GM18873 (cell line): ENCODE results near the gene ADD3.
"Not testable (repeated sequence)": the region's sequence is repeated elsewhere in the genome, so short reads cannot be mapped to it uniquely, and the experiment has no call there.

Source experiments
- ATAC-seq: cut with Tn5 transposase; IDR thresholded peaks from one replicate; pipeline ENCODE4 v1.9.1; 2021; ENCODE audit warnings: mild to moderate bottlenecking, moderate library complexity, moderate number of reproducible peaks; ENCODE audit not compliant: unreplicated experiment, low FRiP score

The ADD3 gene

DNA sequence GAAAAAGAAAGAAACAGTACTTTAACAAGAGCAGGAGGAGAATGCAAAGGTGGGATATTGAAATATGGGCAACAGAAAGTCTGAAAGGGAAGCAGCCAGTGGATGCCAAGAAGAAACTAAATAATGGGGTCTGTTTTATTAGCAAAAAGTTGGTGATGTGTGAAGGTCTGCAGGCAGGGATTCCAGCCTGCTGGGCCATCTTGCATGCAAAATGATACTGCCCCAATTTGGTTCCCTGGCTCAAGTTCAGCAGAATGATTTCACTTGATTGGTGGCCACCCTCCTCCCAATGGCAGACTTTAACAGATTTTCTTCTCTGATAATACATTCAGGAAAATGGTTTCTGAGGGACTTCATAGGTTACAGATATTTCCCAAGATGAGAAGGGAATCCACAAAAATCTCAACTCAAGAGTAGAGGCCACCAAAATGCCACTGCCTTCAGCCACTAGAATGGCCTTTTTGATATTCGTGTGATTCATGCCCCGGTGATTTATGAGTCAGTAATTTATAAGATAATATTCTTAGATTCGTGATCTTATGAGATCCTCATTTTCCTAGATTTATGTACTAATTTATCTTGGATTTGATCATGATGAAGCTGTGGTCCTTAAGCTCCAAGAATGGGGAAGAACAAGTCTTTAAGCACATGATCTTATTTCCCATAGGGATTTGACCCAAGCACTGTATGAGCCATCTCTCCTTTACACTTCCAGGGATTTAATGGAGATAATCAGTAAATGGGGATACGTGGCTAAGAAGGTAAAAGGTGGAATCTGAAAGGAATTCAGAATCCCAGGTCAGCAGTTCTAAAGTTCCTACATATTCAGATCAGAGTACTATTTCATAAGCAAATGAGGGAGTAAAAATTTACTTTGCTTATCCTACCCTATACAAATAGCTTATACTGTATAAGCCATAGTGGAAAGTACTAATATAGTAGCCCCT lies 32.3 kb upstream of the ADD3 start:
- ATAC-seq, result no peak

DNA sequence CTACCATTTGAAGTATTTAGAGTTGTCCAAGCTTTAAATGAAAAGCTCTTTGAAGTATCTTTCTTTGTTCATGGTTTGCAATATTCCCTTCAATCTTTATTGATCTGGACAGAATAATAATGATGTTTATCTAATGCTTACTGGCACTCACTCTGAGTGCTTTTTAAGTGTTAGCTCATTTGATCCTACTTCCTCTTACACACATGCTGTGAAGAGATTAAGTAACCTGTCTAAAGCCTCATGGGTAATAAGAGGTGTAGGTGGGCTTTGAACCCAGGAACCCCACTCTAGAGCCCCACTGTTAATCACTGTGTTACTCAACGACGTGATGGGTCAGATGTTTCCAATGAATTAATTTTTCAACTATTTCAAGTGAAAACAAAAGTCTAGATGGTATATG lies 31.1 kb upstream of the ADD3 start:
- ATAC-seq, result no peak

DNA sequence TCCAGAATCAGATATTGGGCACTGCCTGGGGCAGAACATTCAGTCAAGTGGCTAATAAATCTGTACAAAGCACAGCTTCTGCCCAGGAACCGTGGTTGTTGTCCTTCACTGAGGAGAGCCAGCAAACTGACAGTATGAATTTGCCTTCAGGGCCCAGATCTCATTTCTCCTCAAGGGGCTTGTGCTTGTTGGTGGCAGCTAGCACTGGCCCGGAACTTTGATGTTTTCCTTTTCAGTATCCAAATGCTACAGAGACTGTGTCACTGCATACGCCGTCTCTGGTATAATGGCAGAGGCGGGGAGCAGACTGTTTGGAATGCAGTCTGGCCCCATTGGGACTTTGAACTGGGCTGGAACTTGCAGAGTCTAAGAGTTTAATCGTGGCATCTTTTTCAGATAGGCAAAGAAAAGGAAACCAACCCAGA lies 30.4 kb upstream of the ADD3 start:
- ATAC-seq, result no peak

GRCh38 chr10:109978481-109978880 lies 29.3 kb upstream of the ADD3 start:
- ATAC-seq, result no peak

DNA sequence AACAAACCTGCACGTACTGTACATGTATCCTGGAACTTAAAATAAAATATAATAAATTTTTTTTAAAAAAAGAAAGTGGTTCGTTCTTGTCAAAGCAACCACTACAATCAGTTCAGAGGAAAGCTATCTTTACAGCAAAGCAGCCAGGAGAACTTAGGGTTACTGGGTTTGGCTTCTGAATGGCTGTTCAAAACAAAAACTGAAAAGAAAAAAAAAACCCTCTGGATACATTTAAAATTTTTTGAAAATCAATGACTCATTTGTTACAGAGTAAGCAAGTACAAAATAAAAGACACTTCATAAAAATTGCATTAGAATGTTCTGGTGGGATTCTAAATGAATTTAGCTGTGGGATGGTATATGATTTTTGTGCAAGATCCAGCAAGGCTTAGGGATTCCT lies 28.6 kb upstream of the ADD3 start:
- no peak for ATAC-seq

DNA sequence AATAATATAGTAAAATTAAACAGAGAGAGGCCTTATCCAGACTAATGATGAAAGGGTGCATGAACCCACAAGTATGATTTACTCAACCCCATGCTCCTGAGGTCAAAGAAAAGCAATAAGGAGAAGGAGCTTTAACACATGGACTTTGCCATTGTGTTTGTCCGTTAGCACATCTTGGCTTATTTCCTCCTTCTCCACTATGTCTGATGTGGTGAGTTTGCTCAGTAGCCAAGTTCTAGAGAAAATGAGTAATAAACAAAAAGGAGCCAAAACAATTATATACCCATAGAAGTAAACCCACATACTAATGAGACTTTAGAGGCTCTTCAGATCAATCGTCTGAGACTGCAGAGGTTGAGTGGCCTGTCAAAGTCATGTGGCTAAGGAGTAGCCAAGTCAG lies 26.1 kb upstream of the ADD3 start:
- ATAC-seq, result no peak

DNA sequence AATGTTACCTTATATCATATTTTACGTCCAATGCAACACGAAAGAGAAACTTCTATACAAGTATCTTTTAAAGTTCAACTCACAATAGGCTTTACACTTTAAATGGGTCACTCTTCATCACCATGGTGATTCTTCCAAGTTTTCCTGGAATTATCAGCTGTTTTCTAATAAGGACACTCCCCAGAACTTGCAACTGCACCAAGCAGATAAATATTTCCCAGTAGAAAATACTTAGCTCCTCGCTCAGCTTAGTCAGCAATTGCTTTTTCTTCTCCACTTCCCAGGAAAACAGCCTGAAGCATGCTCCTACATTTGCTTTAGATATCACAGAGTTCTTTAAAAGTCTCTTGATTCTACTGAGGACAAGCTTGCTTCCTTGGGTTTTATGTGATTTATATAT lies 25.7 kb upstream of the ADD3 start:
- ATAC-seq, result no peak

DNA sequence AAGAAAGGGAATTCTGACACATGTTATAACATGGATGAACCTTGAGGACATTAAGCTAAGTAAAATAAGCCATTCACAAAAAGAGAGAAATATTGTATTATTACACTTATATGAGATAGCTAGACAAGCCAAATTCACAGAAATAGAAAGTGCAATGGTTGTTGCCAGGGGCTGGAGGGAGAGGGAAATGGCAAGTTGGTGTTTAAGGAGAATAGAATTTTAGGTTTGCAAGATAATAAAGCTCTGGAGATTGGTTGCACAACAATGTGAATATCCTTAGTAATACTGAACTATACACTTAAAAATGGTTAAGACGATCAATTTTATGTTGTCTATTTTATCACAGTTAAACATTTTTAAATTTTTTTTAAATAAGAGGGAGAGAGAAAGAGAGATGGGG lies 25.0 kb upstream of the ADD3 start:
- no peak for ATAC-seq

GRCh38 chr10:109984013-109984412 lies 23.8 kb upstream of the ADD3 start:
- no peak for ATAC-seq

- ATAC-seq, result not testable (repeated sequence)
Measured at GRCh38 chr10:109985768-109986167, 22.0 kb upstream of the ADD3 start.

DNA sequence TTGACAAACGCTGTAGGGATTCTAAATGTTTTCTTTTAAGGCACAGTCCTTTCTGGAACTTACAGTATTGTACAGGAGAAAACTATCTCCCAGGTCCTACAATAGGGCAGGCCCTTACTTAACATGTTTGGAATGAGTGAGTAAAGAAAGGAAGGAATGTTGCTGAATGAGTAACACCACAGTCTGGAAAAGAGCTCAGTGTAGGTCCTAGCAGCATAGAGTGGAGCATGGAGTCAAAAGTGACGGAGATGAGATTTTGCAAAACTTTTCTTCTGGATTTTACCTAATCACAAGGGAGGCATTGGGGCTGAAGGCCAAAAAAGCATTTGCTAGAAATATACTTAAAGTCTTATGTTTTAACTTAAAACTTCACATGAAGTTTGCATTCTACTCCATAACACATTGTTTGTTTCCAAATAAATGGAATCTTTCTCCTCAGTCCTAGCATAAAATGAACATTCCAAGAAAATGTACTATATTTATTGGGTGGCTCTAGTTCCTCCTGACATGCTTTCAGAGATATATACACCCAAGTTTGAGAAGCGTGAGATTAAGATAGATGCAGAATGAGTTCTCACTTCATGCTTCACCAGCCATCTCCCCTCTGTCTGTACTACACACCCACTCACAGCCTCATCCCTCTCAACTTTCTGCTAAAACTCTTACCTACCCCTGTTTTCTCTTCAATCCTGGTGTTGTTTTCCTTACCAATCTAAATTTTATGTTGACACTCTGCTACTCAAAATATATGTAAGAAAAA lies 20.2 kb upstream of the ADD3 start:
- no peak for ATAC-seq

DNA sequence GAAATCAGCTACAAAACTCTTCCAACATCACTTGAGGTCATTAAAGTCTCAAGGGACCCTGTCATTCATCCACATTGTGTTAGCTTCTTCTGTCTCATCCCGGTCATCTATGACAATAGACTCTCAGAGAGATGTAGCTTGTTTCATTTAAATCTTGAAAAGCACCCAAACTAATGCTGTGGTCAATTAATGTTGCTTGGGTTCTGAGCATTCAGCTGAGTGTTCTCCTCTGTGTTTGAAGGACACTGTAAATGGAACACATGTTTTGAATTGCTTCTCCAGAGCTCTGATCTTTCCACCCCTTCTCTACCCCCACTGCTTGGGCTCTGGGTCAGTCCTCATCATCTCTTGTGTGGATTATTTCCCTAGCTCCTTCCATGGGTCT lies 19.6 kb upstream of the ADD3 start:
- no peak for ATAC-seq

GRCh38 chr10:109991266-109991855 lies 16.4 kb upstream of the ADD3 start:
- no peak for ATAC-seq

DNA sequence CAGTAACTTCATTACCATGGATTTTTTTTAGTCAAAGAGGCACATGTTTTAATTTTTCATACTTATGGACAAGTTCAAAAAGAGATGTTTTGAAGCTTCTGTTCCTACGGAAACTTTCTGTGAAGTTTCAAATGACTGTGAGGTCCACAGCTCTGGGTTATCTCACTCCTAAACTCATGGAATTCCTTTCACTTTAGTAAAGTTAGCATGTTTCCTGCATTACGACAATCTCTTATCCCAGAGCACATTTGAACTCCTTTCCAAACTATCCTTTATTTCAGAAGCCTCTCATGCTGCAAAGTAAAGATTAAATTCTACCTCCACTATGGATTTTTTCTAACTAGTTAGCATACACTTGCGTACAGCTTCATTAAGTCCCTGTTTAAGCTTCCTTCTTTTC lies 15.3 kb upstream of the ADD3 start:
- no peak for ATAC-seq

- ATAC-seq, result no peak
Measured at GRCh38 chr10:109993551-109994330, 14.0 kb upstream of the ADD3 start.

- no peak for ATAC-seq
Measured at GRCh38 chr10:109994711-109995577, 12.8 kb upstream of the ADD3 start.

DNA sequence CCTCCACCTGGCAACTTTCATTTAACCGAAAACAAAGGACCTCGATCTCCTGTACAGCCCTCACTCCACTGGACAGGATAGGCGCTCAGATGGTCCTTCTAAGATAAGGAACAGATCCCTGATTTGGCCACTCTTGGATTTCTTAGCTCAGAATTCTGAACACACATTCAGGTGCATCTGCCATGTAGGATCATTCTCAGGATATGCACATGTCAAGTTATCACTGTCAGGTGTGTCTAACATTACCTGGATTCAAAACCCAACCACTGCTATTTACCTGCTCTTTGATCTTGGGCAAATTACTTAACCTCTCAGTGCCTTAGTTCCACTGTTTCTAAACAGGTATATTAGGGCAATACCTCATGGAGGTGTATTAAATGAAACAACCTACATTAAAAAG lies 12.2 kb upstream of the ADD3 start:
- ATAC-seq, result no peak

- ATAC-seq, result peak; percentile 65
Measured at GRCh38 chr10:109996225-109996624, 11.6 kb upstream of the ADD3 start.

GRCh38 chr10:109996766-109997171 lies 11.0 kb upstream of the ADD3 start:
- no peak for ATAC-seq

- ATAC-seq, result no peak
Measured at GRCh38 chr10:109997233-109997632, 10.6 kb upstream of the ADD3 start.
